ENCODE data around the gene TRIM67. TPM values are rescaled to one million over a fixed set of nuclear protein-coding genes. Genes with fewer than 3 reads are reported as not detected.

Gene TRIM67
- total and polyA plus RNA-seq, 2 donors (not counting 1 experiment from before 2014, with no cell fraction given) = not detected

- H3K36me3 ChIP-seq (replicated peaks in 1 of 2; ENCODE audit: control extremely low read depth in 1 of 2, control insufficient read depth in 1 of 2, extremely low read depth in 1 of 2, insufficient read depth in 2 of 2, low read length in 1 of 2) = no peaks in the 10 kb centered on the region
- H3K4me2 ChIP-seq (replicated peaks; ENCODE audit: low read depth, low read length, poor library complexity, severe bottlenecking) = no peak overlapping the region
- DNase-seq (no peak), ATAC-seq (ENCODE audit: low read depth) (no peak)
- no peak overlapping the region for H3K4me3 ChIP-seq (ENCODE audit: control extremely low read depth in 1 of 5, extremely low read depth in 1 of 5, insufficient read depth in 1 of 5, low read depth in 2 of 5, low read length in 4 of 5)
- CTCF ChIA-PET = no interaction called here
- Mint-ChIP-seq H3K27ac (no peak overlapping the region), H3K4me3 (no peak overlapping the region), H3K9me3 (ENCODE audit: insufficient read depth) (no peaks in the 10 kb centered on the region), H3K4me1 (no peaks in the 10 kb centered on the region), H3K27me3 (peaks cover 48% of the 10 kb centered on the region)
- H3K9me3 ChIP-seq (ENCODE audit: control extremely low read depth in 1 of 3, control insufficient read depth in 2 of 3, insufficient read depth in 1 of 3, low read length in 2 of 3) = peaks cover 0 to 4% (median 0%) of the 10 kb centered on the region in 3 donors
- no peak overlapping the region for H3K9ac ChIP-seq (ENCODE audit: low read length)
- peaks cover 0 to 24% (median 6%) of the 10 kb centered on the region in 4 experiments for H3K27me3 ChIP-seq (replicated peaks in 1 of 4; ENCODE audit: control extremely low read depth in 1 of 4, control insufficient read depth in 3 of 4, insufficient read depth in 4 of 4, low read length in 3 of 4)
- intact Hi-C loops (cut with micrococcal nuclease) = no loop called here
- POLR2A ChIA-PET = no interaction called here
- H2AFZ ChIP-seq (ENCODE audit: insufficient read depth, low read depth, low read length, poor library complexity, severe bottlenecking) = no peak overlapping the region
- TF ChIP-seq, protein P1, sequence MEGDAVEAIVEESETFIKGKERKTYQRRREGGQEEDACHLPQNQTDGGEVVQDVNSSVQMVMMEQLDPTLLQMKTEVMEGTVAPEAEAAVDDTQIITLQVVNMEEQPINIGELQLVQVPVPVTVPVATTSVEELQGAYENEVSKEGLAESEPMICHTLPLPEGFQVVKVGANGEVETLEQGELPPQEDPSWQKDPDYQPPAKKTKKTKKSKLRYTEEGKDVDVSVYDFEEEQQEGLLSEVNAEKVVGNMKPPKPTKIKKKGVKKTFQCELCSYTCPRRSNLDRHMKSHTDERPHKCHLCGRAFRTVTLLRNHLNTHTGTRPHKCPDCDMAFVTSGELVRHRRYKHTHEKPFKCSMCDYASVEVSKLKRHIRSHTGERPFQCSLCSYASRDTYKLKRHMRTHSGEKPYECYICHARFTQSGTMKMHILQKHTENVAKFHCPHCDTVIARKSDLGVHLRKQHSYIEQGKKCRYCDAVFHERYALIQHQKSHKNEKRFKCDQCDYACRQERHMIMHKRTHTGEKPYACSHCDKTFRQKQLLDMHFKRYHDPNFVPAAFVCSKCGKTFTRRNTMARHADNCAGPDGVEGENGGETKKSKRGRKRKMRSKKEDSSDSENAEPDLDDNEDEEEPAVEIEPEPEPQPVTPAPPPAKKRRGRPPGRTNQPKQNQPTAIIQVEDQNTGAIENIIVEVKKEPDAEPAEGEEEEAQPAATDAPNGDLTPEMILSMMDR (IDR thresholded peaks at IDR 0.05) = no peak
- TF ChIP-seq EZH2 (IDR thresholded peaks at IDR 0.05; ENCODE audit: borderline replicate concordance, insufficient read depth, low read depth, low read length, poor library complexity, severe bottlenecking) = no peak
- H3K79me2 ChIP-seq (ENCODE audit: control insufficient read depth, insufficient read depth, low read length) = no peaks in the 10 kb centered on the region
- H3K4me1 ChIP-seq (ENCODE audit: control insufficient read depth in 2 of 2, insufficient read depth in 2 of 2, low read length in 2 of 2) = no peaks in the 10 kb centered on the region
- no peaks in the 10 kb centered on the region for H4K20me1 ChIP-seq (ENCODE audit: control insufficient read depth, insufficient read depth, low read length, poor library complexity, severe bottlenecking)
- H3K27ac ChIP-seq (ENCODE audit: low read length in 2 of 2) = no peak overlapping the region
- no CpG with 5 or more reads among the region's 1 CpG for WGBS (ENCODE audit: insufficient coverage)
These were observed 18.2 kb downstream of the TRIM67 start for GRCh38 chr1:231180034-231180433.

GRCh38 chr1:231181271-231181670 lies 19.4 kb downstream of the TRIM67 start:
- H3K4me1 ChIP-seq (ENCODE audit: control insufficient read depth in 2 of 2, insufficient read depth in 2 of 2, low read length in 2 of 2) = no peaks in the 10 kb centered on the region
- no peak overlapping the region for H3K9ac ChIP-seq (ENCODE audit: low read length)
- no peak overlapping the region for H3K4me2 ChIP-seq (replicated peaks; ENCODE audit: low read depth, low read length, poor library complexity, severe bottlenecking)
- H4K20me1 ChIP-seq (ENCODE audit: control insufficient read depth, insufficient read depth, low read length, poor library complexity, severe bottlenecking) = no peaks in the 10 kb centered on the region
- POLR2A ChIA-PET = no interaction called here
- no peak overlapping the region for H2AFZ ChIP-seq (ENCODE audit: insufficient read depth, low read depth, low read length, poor library complexity, severe bottlenecking)
- Mint-ChIP-seq H3K9me3 (ENCODE audit: insufficient read depth) (no peaks in the 10 kb centered on the region), H3K4me3 (no peak overlapping the region), H3K4me1 (no peaks in the 10 kb centered on the region), H3K27ac (no peak overlapping the region), H3K27me3 (peaks cover 45% of the 10 kb centered on the region)
- WGBS (ENCODE audit: insufficient coverage) = no CpG with 5 or more reads among the region's 3 CpGs
- H3K27ac ChIP-seq (ENCODE audit: low read length in 2 of 2) = no peak overlapping the region
- CTCF ChIA-PET = no interaction called here
- H3K27me3 ChIP-seq (replicated peaks in 1 of 4; ENCODE audit: control extremely low read depth in 1 of 4, control insufficient read depth in 3 of 4, insufficient read depth in 4 of 4, low read length in 3 of 4) = peaks cover 0 to 27% (median 3%) of the 10 kb centered on the region in 4 experiments
- H3K36me3 ChIP-seq (replicated peaks in 1 of 2; ENCODE audit: control extremely low read depth in 1 of 2, control insufficient read depth in 1 of 2, extremely low read depth in 1 of 2, insufficient read depth in 2 of 2, low read length in 1 of 2) = no peaks in the 10 kb centered on the region
- ATAC-seq (ENCODE audit: low read depth) = no peak
- DNase-seq = no peak
- H3K4me3 ChIP-seq (ENCODE audit: control extremely low read depth in 1 of 5, extremely low read depth in 1 of 5, insufficient read depth in 1 of 5, low read depth in 2 of 5, low read length in 4 of 5) = no peak overlapping the region
- H3K79me2 ChIP-seq (ENCODE audit: control insufficient read depth, insufficient read depth, low read length) = no peaks in the 10 kb centered on the region
- intact Hi-C loops (cut with micrococcal nuclease) = no loop called here
- H3K9me3 ChIP-seq (ENCODE audit: control extremely low read depth in 1 of 3, control insufficient read depth in 2 of 3, insufficient read depth in 1 of 3, low read length in 2 of 3) = peaks cover 0 to 4% (median 0%) of the 10 kb centered on the region in 3 donors
- no peak for TF ChIP-seq EZH2 (IDR thresholded peaks at IDR 0.05; ENCODE audit: borderline replicate concordance, insufficient read depth, low read depth, low read length, poor library complexity, severe bottlenecking)
- TF ChIP-seq, protein P1 (IDR thresholded peaks at IDR 0.05) = no peak
